ENCODE data around the gene PATE1. TPM values are rescaled to one million over a fixed set of nuclear protein-coding genes. Genes with fewer than 3 reads are reported as not detected.

Gene PATE1
- polyA plus RNA-seq, 12 donors: 0.13 TPM; not detected in 11

- no peak for DNase-seq
Measured at GRCh38 chr11:125790825-125791224, 44.7 kb downstream of the PATE1 start.

- no peak for DNase-seq
Measured at GRCh38 chr11:125797641-125798040, 51.6 kb downstream of the PATE1 start.

Other genes with a start within 250 kb of the PATE1 start
- gene EI24, start 176.8 kb upstream of the PATE1 start, polyA plus RNA-seq (ENCODE audit: insufficient read length in 12 of 12): 1,000 to 10,000 TPM in 1 of 12 donors, 10 to 100 TPM in 11; 61.6 to 1,300 (median 73.4) TPM
- gene STT3A, start 153.4 kb upstream of the PATE1 start, polyA plus RNA-seq (ENCODE audit: insufficient read length in 12 of 12): 100 to 1,000 TPM in 11 of 12 donors, not detected in 1; 101 to 146 (median 127) TPM
- gene CHEK1, start 121.1 kb upstream of the PATE1 start, polyA plus RNA-seq (ENCODE audit: insufficient read length in 12 of 12): 10 to 100 TPM in 7 of 12 donors, 1 to 10 TPM in 4, not detected in 1; 5.5 to 17.1 (median 10.9) TPM
- 1 to 10 TPM in 1 of 12 donors, under 1 TPM in 9, not detected in 2; 0.10 to 1.4 (median 0.37) TPM for gene ACRV1, start 65.4 kb upstream of the PATE1 start, polyA plus RNA-seq (ENCODE audit: insufficient read length in 12 of 12)
- gene PATE2, start 32.5 kb downstream of the PATE1 start, polyA plus RNA-seq (ENCODE audit: insufficient read length in 12 of 12): under 1 TPM in 3 of 12 donors, not detected in 9; 0.11 to 0.33 (median 0.15) TPM
- gene PATE3, start 41.8 kb downstream of the PATE1 start, polyA plus RNA-seq (ENCODE audit: insufficient read length in 12 of 12): not detected
- under 1 TPM in 4 of 12 donors, not detected in 8; 0.10 to 0.26 (median 0.12) TPM for gene PATE4, start 87.0 kb downstream of the PATE1 start, polyA plus RNA-seq (ENCODE audit: insufficient read length in 12 of 12)
- 1 to 10 TPM in 11 of 12 donors, not detected in 1; 4.2 to 7.8 (median 6.5) TPM for gene HYLS1, start 141.4 kb downstream of the PATE1 start, polyA plus RNA-seq (ENCODE audit: insufficient read length in 12 of 12)
- 10 to 100 TPM in 10 of 12 donors, 1 to 10 TPM in 1, not detected in 1; 9.1 to 15.7 (median 13.0) TPM for gene PUS3, start 156.9 kb downstream of the PATE1 start, polyA plus RNA-seq (ENCODE audit: insufficient read length in 12 of 12)
- 1 to 10 TPM in 1 of 12 donors, under 1 TPM in 9, not detected in 2; 0.13 to 1.2 (median 0.60) TPM for gene DDX25, start 158.2 kb downstream of the PATE1 start, polyA plus RNA-seq (ENCODE audit: insufficient read length in 12 of 12)
- under 1 TPM in 4 of 12 donors, not detected in 8; 0.04 to 0.59 (median 0.05) TPM for gene VSIG10L2, start 199.8 kb downstream of the PATE1 start, polyA plus RNA-seq (ENCODE audit: insufficient read length in 12 of 12)